Fibroblast of mammary gland (primary cell): ENCODE measurements around the gene POFUT2.

Source experiments
- DNase-seq: peaks from one replicate; pipeline ENCODE4 v3.0.0-alpha.2; 2010; ENCODE audit warnings: low read depth
- H3K4me3 ChIP-seq: 2 replicates; pipeline ENCODE4 v1.5.1; 2011; ENCODE audit warnings: low read depth, mild to moderate bottlenecking, low read length, moderate library complexity; ENCODE audit not compliant: control insufficient read depth
- TF ChIP-seq, protein P1 (sequence below): conservative IDR thresholded peaks from 2 replicates; pipeline ENCODE4 v1.5.1; 2011; ENCODE audit warnings: low read depth, low read length, inconsistent platforms; ENCODE audit not compliant: control insufficient read depth, insufficient read depth

The POFUT2 gene

DNA sequence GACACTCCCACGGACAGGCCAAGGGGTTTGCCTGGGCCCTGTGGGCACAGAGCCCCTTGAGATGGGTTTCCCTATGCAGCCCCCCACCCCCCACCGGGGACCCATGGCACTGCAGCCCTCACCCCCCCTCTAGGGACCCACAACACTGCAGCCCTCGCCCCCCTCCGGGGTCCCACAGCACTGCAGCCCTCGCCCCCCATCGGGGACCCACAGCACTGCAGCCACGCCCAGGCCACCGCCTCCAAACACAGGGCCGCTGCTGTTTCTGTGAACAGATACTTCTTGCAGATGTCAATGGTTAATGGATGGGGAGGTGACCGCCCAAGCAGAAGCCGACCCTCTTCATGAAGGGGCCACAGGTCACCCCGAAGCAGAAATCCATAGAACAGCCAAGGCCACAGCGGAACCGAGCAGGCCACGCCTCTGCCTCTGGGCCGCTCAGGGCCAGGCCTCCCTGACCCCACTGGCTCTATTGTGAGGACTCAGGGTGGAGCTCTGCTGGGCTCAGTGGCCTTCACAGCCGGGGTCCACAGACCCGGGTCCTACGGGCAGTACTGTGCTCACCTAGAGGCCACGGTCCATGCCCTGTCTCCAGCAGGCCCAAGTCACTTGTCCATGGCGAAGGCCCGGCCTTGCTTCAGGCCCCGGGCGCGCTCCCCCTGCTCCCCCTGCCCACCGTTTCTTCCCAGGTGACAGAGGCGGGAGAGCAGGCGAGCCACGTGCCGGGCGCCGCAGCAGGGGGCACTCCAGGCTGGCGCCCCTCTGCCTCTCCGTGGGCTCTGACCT is 4.1 kb upstream of the POFUT2 start:
- TF ChIP-seq, protein P1, sequence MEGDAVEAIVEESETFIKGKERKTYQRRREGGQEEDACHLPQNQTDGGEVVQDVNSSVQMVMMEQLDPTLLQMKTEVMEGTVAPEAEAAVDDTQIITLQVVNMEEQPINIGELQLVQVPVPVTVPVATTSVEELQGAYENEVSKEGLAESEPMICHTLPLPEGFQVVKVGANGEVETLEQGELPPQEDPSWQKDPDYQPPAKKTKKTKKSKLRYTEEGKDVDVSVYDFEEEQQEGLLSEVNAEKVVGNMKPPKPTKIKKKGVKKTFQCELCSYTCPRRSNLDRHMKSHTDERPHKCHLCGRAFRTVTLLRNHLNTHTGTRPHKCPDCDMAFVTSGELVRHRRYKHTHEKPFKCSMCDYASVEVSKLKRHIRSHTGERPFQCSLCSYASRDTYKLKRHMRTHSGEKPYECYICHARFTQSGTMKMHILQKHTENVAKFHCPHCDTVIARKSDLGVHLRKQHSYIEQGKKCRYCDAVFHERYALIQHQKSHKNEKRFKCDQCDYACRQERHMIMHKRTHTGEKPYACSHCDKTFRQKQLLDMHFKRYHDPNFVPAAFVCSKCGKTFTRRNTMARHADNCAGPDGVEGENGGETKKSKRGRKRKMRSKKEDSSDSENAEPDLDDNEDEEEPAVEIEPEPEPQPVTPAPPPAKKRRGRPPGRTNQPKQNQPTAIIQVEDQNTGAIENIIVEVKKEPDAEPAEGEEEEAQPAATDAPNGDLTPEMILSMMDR = no peak
- H3K4me3 ChIP-seq = no peak overlapping the region
- no peak for DNase-seq

DNA sequence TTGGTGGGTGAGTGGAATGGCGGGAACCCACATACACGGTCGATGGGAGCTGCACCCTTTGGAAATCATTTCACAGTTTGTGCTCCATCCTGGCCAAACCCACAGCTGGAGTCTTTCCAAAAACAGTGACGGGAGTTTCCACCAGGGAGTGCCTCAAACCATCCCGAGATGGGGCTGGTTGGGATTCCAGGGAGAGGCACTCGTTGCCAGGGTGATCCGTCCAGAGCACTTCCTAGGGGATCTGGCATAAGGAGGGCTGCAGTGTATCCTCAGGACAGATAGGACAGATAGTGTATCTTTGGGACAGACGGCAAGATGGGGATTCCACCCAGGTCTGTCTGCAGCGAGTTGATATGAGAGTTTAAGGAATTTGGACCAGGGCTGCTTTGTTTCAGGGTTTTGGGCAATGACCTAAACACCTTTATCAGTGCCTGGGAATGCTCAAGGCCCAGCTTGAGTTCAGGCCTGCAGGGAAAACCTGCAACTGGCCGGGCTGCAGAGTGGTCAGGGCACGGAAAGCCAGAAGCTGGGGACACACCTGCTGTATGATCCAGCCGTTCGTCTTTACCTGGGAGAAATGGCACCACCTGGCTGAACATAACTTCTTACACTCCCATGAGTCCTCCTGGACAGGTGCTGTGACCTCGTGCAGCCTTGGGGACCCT is 3.4 kb upstream of the POFUT2 start:
- TF ChIP-seq, protein P1 = no peak
- peak; percentile 67 for DNase-seq
- no peak overlapping the region for H3K4me3 ChIP-seq

DNA sequence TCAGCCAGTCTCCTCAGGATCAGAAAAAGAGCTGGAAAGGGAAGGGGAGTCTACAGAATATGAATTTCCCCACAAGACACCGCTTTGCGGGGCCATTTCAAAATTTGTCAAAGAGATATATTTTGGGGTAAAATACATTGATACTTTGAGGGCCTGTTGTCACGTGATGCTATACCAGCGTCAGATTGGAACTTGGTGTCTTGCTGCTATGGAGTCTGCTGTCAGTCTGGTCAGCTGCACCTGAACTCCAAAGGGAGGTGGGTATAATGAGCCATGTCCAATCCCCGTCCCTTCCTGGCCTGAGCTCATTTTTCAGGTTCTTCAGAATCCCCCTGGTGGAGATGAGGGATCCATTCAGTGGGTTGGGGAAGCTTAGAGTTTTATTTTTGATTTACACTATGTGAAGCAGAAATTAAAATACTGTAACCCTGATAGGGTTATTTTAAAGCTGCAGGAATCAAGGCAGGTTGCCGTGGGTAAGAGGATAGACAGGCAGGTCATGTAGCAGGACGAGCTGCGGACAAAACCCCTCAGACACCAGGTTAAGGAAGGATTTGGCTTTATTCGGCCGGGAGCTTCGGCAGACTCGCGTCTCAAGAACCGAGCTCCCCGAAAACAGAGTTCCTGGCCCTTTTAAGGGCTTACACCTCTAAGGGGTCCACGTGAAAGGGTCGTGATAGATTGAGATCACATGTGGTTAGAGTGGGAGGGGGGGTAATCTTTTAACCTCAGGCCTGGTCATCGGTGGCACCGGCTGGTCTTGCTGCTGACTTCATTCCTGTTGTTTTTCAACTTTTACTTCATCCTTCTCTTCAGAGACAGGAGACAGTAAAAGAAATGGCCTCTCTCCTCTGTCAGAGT is 2.2 kb upstream of the POFUT2 start:
- no peak overlapping the region for H3K4me3 ChIP-seq
- DNase-seq = peak; percentile 38

DNA sequence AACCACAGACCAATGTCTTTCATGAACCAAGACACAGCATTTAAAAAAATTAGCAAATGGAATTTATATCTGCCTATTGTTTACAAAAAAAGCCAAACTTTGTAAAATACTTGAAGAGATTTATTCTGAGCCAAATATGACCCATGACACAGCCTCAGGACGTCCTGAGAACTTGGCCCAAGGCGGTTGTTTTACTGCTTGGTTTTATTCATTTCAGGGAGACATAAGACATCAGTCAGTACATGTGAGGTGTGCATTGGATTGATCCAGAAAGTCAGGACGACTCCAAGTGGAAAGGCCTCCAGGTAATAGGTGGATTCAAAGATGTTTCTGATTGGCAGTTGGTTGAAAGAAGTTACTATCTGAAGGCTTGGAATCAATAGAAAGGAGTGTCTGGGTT is 1.4 kb upstream of the POFUT2 start:
- no peak for DNase-seq
- TF ChIP-seq, protein P1 = no peak
- H3K4me3 ChIP-seq = peak overlapping the region; percentile 63

More for the DNA sequence above, 2.2 kb upstream of the POFUT2 start:
- TF ChIP-seq, protein P1 = peak; percentile 28

DNA sequence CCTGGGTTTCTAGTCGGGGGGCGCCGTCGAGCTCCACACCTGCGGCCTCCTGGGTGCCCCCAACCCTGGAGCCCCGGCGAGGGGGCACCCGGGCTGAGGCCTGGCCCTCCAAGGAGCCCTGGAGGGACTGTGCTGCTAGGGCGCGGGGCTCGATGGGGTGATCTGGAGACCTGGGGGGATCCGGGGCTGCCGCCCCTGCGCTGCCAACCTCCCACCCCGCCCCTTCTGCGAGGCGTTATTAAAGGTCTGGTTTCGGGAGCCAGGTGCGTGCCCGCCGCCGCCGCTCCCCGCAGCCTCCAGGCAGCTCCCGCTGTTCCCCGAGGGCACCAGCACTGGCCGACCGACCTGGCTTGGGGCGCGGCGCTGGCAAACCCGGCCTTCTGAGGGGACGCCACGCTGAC is 746 bp upstream of the POFUT2 start:
- no peak for DNase-seq
- TF ChIP-seq, protein P1 = no peak
- peak overlapping the region; percentile 63 for H3K4me3 ChIP-seq

DNA sequence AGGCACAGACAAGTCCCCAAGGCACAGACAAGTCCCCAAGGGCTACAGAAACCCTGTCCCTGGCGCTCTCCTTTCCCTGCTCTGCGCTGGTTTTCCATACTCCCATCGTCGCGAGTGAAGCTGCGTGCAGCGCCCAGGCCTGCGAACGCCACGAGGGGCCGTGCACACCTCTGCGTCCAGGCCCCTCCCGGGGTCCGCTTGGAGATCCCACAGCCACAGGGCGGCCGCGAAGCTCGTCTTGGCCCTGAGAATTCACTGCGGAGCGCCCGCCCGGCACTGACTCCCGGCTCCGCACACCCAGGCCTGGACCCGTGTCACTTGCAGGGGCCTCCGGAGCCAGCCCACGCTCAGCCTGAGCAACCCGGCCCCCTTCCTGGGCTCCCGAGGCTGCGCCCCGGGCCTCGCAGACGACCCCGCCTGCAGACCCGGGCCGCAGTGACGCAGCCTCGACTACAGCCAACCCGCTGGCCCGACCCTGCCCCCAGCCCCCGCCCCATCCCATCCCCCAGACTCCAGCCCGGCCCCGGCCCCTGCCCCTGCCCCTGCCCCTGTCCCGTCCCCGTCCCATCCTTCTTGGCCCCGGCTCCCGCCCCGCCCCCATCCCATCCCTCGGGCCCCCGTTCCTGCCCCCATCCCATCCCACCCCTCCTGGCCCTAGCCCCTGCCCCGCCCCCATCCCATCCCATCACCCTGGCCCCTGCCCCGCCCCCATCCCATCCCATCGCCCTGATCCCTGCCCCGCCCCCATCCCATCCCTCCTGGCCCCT is 841 bp downstream of the POFUT2 start:
- TF ChIP-seq, protein P1 = no peak
- H3K4me3 ChIP-seq = peak overlapping the region; percentile 70
- DNase-seq = no peak
